Suprapubic skin (tissue), 4 donors: ENCODE measurements around the gene PFKP. TPM values are rescaled to one million over a fixed set of nuclear protein-coding genes. Genes with fewer than 3 reads are reported as not detected.

Source experiments
- DNase-seq, 2 donors: peaks; one replicate each; pipeline ENCODE4 v3.0.0-alpha.2; 2019; ENCODE audit warnings: low spot score in 2 of 2
- H3K27ac ChIP-seq: fragments of 200-600 bp; sonication (generic); one replicate; pipeline ENCODE4 v1.5.1; 2019
- H3K27me3 ChIP-seq: fragments of 200-600 bp; sonication (generic); one replicate; pipeline ENCODE4 v1.5.1; 2019
- H3K36me3 ChIP-seq: fragments of 200-600 bp; sonication (generic); one replicate; pipeline ENCODE4 v1.5.1; 2019
- H3K4me1 ChIP-seq: fragments of 200-600 bp; sonication (generic); one replicate; pipeline ENCODE4 v1.5.1; 2019
- H3K4me3 ChIP-seq: fragments of 200-600 bp; sonication (generic); one replicate; pipeline ENCODE4 v1.5.1; 2019; ENCODE audit warnings: mild to moderate bottlenecking
- H3K9me3 ChIP-seq: fragments of 200-600 bp; sonication (generic); one replicate; pipeline ENCODE4 v1.5.1; 2019
- EP300 ChIP-seq: sonication (generic); formaldehyde crosslinking; IDR thresholded peaks from one replicate; pipeline ENCODE4 v1.6.1; 2017; ENCODE audit warnings: antibody characterized with exemption
- POLR2A ChIP-seq, 2 donors: fragments of 450-650 bp; IDR thresholded peaks; one replicate each; pipeline ENCODE4 v1.6.1; 2017; ENCODE audit warnings: antibody characterized with exemption in 2 of 2, mild to moderate bottlenecking in 2 of 2, moderate library complexity in 2 of 2
- POLR2AphosphoS5 ChIP-seq, 3 donors: sonication (generic); formaldehyde crosslinking; IDR thresholded peaks; one replicate each; pipeline ENCODE4 v1.6.1; 2017; ENCODE audit warnings: antibody characterized with exemption in 3 of 3
- WGBS: methylation state at CpG from one replicate; pipeline ENCODE4 v1.1.5; 2018; 5-methylcytosine and 5-hydroxymethylcytosine counted together
- total RNA-seq, 4 donors: library from RNA; depleted of rRNA; stranded (reverse); fragments of >200 nt; gene quantifications; one replicate each; pipeline ENCODE4 v1.1.0, GENCODE V29; 2016
- TF ChIP-seq, protein P1 (sequence below), 2 donors: fragments of 200-600 bp in 1 of 2; fragments of 450-650 bp in 1 of 2; sonication (generic) in 1 of 2; IDR thresholded peaks; one replicate each; pipeline ENCODE4 v1.5.1; 2016 to 2019; ENCODE audit warnings: antibody characterized with exemption in 2 of 2, mild to moderate bottlenecking in 1 of 2, moderate library complexity in 1 of 2

The PFKP gene
- total RNA-seq, 4 donors from 2014 or later = 36.7 to 58.9 (median 44.7) TPM

DNA sequence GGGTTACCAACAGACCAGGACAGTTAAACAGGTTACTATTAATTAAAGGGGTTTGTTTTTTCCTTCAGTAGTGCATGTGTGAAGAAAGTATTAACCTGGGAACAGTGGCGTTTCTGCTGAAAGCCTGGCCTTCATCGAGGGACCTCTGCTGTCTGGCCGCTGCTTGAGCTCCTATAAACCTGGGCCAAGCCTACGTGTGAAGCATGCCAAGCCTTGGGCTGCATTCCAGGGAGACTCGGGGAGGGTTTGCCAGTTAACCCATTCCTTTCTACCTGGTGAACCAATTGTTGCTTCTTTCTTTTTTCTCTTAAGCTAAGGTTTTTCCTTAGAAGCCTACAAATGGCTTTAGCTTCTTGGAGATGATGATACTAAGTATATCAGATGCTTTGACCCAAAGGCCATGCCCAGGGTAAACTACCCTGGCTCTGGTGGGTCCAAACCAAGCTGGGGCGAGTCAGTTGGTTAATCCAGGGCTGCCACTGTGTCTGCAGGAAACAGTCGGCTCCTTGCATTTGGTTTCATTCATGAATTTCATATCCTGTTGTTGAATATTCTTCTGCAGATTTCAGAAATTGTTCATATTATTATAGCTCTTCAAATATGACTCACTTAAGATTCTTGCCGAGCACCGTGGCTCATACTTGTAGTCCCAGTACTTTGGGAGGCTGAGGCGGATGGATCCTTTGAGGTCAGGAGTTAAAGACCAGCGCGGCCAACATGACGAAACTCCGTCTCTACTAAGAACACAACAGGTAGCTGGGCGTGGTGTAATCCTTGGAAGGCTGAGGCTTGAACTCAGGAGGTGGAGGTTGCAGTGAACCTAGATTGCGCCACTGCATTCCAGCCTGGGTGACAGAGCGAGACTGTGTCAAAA, 23.8 kb downstream of the PFKP start:
- H3K4me1 ChIP-seq = peaks cover 36% of the 10 kb centered on the region
- 39% methylated on average over 17 of the region's 17 CpGs for WGBS
- H3K36me3 ChIP-seq = peaks cover 4% of the 10 kb centered on the region

DNA sequence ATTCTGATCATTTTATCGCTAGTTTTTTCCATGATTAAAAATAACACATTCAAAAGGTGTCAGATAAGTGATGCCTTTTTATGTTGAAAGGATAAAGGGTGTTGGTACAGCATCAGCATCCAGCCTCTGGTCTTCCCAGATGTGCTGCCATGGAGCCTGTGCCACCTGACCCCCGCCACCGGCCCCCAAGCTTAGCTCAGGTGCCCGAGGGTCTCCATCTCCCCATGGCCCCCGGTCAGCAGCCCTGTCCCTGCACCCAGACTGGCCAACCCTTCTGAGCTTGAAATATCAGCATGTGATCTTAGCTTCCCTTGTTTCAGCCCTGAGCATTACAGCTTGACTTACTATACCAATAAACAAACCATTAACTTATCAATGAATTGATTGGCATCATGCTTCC, 24.6 kb downstream of the PFKP start:
- Histone ChIP-seq H3K9me3 (no peaks in the 10 kb centered on the region), H3K27ac (no peak overlapping the region), H3K27me3 (no peaks in the 10 kb centered on the region), H3K4me3 (no peak overlapping the region), H3K4me1 (peaks cover 40% of the 10 kb centered on the region), H3K36me3 (no peaks in the 10 kb centered on the region)
- DNase-seq = no peak
- 84% methylated on average over 5 of the region's 5 CpGs for WGBS
- TF ChIP-seq EP300 (no peak), POLR2AphosphoS5 (IDR thresholded peaks at IDR 0.05) (no peak), POLR2A (IDR thresholded peaks at IDR 0.05) (no peak)
- TF ChIP-seq, protein P1, sequence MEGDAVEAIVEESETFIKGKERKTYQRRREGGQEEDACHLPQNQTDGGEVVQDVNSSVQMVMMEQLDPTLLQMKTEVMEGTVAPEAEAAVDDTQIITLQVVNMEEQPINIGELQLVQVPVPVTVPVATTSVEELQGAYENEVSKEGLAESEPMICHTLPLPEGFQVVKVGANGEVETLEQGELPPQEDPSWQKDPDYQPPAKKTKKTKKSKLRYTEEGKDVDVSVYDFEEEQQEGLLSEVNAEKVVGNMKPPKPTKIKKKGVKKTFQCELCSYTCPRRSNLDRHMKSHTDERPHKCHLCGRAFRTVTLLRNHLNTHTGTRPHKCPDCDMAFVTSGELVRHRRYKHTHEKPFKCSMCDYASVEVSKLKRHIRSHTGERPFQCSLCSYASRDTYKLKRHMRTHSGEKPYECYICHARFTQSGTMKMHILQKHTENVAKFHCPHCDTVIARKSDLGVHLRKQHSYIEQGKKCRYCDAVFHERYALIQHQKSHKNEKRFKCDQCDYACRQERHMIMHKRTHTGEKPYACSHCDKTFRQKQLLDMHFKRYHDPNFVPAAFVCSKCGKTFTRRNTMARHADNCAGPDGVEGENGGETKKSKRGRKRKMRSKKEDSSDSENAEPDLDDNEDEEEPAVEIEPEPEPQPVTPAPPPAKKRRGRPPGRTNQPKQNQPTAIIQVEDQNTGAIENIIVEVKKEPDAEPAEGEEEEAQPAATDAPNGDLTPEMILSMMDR (IDR thresholded peaks at IDR 0.05) = no peak

More for the DNA sequence above, 23.8 kb downstream of the PFKP start:
- H3K4me3 ChIP-seq = no peak overlapping the region
- TF ChIP-seq POLR2A (IDR thresholded peaks at IDR 0.05) (no peak), POLR2AphosphoS5 (IDR thresholded peaks at IDR 0.05) (no peak), EP300 (no peak)
- TF ChIP-seq, protein P1 (IDR thresholded peaks at IDR 0.05) = no peak
- no peak for DNase-seq
- no peaks in the 10 kb centered on the region for H3K27me3 ChIP-seq
- H3K27ac ChIP-seq = peak overlapping the region; percentile 68
- no peaks in the 10 kb centered on the region for H3K9me3 ChIP-seq

DNA sequence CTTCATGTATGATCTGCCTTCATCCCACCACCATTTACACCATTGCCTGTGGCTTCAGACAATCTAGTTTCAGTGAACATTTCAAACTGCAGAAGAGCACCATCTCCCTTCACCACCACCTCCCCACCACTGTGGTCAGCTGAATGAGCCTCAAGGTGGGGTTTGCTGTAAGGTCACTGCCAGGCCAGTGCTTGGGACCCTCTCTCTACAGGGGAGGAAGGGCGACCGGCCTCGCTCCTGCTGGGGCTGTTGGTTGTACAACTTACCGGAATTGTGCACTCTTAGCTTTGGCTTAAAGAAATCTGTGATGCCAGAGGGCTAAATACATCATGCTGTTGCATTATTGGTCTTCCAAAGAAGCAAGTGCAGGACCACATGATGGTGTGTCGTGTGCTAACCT, 26.6 kb downstream of the PFKP start:
- no peaks in the 10 kb centered on the region for H3K27me3 ChIP-seq

DNA sequence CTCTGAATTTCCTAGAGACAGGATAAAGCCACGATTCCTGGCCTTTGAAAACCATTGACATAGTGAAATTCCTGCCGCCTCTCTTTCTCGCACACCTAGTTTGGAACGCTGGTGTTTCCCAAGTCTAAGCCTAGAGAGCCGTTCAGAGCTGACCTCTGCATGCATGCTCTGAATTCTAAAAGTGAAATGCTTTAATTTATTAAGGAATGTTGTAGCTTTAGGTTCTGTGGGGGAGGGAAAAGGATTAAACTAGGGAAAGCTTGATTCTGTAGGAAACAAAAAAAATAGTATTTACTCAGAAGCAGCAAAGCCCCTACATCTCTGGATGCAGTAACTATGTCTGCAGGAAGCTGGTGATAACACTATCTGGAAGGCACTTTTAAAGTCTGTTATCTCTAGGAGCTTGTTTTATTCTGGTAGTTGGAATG, 27.3 kb downstream of the PFKP start:
- Histone ChIP-seq H3K4me1 (peaks cover 40% of the 10 kb centered on the region), H3K27me3 (no peaks in the 10 kb centered on the region), H3K27ac (peak overlapping the region; percentile 89), H3K36me3 (peaks cover 2% of the 10 kb centered on the region), H3K9me3 (no peaks in the 10 kb centered on the region), H3K4me3 (no peak overlapping the region)
- 89% methylated on average over 5 of the region's 5 CpGs for WGBS
- DNase-seq = no peak
- TF ChIP-seq POLR2A (IDR thresholded peaks at IDR 0.05) (no peak), POLR2AphosphoS5 (IDR thresholded peaks at IDR 0.05) (no peak), EP300 (no peak)
- TF ChIP-seq, protein P1 (IDR thresholded peaks at IDR 0.05) = no peak

More for the DNA sequence above, 26.6 kb downstream of the PFKP start:
- WGBS = 95% methylated on average over 4 of the region's 5 CpGs
- TF ChIP-seq, protein P1 (IDR thresholded peaks at IDR 0.05) = no peak
- TF ChIP-seq EP300 = no peak
- no peak for TF ChIP-seq POLR2AphosphoS5 (IDR thresholded peaks at IDR 0.05)
- no peak for TF ChIP-seq POLR2A (IDR thresholded peaks at IDR 0.05)
- H3K36me3 ChIP-seq = no peaks in the 10 kb centered on the region
- H3K4me3 ChIP-seq = no peak overlapping the region
- peaks cover 40% of the 10 kb centered on the region for H3K4me1 ChIP-seq
- H3K9me3 ChIP-seq = no peaks in the 10 kb centered on the region
- H3K27ac ChIP-seq = no peak overlapping the region
- DNase-seq = no peak

DNA sequence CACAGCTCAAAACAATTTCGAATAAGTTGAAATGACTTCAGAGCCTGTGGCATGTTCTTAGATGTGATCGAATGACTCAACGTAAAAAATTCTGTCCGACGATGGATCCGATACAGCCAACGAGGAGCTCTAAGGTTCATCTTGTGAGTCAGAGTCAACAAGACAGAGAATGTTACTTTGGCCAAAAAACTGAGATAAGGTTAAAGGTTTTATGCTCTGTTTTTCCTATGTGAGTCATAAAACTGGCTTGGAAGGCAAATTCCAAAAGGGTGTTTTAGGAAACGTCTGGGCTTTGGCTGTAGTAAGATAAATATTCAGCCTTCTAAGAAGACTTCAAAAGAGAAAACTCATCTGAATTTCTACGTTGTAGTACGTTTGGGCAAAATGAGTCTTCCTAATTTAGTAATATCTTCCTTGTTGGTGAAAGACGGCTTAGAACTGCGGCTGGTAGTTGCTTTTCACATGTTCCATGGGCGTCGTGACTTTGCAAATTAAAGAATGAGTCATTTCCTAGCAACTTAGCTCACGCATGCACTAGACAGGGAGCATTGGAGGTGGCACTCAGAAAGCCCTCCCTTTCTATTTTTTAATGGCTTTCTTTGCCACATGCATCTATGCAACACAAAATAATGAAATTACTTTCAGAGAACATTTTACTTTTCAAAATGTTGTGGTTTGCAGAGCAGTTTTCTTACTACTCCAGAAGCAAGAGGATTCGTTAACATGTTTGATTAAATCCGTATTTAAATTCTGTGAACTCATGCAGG, 28.2 kb downstream of the PFKP start:
- no peak for DNase-seq
- peak overlapping the region; percentile 18 for H3K4me3 ChIP-seq
- no peaks in the 10 kb centered on the region for H3K9me3 ChIP-seq
- peaks cover 11% of the 10 kb centered on the region for H3K36me3 ChIP-seq
- peak; percentile 53 for TF ChIP-seq EP300
- TF ChIP-seq POLR2A (IDR thresholded peaks at IDR 0.05) = no peak
- TF ChIP-seq, protein P1 (IDR thresholded peaks at IDR 0.05) = no peak
- TF ChIP-seq POLR2AphosphoS5 (IDR thresholded peaks at IDR 0.05) = peak in 1 of 3 donors; percentile 11
- H3K27ac ChIP-seq = peak overlapping the region; percentile 89
- no peaks in the 10 kb centered on the region for H3K27me3 ChIP-seq
- WGBS = 5% methylated on average over 17 of the region's 17 CpGs
- H3K4me1 ChIP-seq = peaks cover 36% of the 10 kb centered on the region
